KMS-11 (cell line): ENCODE data around the gene ABI2.

Source experiments
- H2AFZ ChIP-seq: fragments of 200-600 bp; sonication (generic); 2 replicates; pipeline ENCODE4 v1.6.1; 2016; ENCODE audit warnings: antibody characterized with exemption, mixed run types, low read depth
- H3K27ac ChIP-seq: fragments of 200-600 bp; sonication (generic); 2 replicates; pipeline ENCODE4 v1.6.1; 2016; ENCODE audit warnings: mild to moderate bottlenecking, mixed run types
- H3K27me3 ChIP-seq: fragments of 200-600 bp; sonication (generic); 2 replicates; pipeline ENCODE4 v1.6.1; 2017; ENCODE audit warnings: mild to moderate bottlenecking, low read depth, mixed run types, moderate library complexity; ENCODE audit not compliant: insufficient read depth
- H3K36me3 ChIP-seq: fragments of 200-600 bp; sonication (generic); 2 replicates; pipeline ENCODE4 v1.6.1; 2017; ENCODE audit warnings: mild to moderate bottlenecking, mixed run types; ENCODE audit not compliant: insufficient read depth
- H3K4me1 ChIP-seq: fragments of 200-600 bp; sonication (generic); 2 replicates; pipeline ENCODE4 v1.6.1; 2016; ENCODE audit warnings: mild to moderate bottlenecking, low read depth, mixed run types; ENCODE audit not compliant: poor library complexity, severe bottlenecking
- H3K4me2 ChIP-seq: fragments of 200-600 bp; sonication (generic); 2 replicates; pipeline ENCODE4 v1.7.0; 2016; ENCODE audit warnings: mild to moderate bottlenecking, mixed run types
- H3K4me3 ChIP-seq: fragments of 200-600 bp; sonication (generic); IDR thresholded peaks from 2 replicates; pipeline ENCODE4 v1.6.1; 2017; ENCODE audit warnings: low read depth, low read length, mixed read lengths; ENCODE audit not compliant: insufficient read depth
- H3K79me2 ChIP-seq: fragments of 200-600 bp; sonication (generic); 2 replicates; pipeline ENCODE4 v1.6.1; 2016; ENCODE audit warnings: low read depth, mixed run types; ENCODE audit not compliant: insufficient read depth
- H3K9ac ChIP-seq: fragments of 200-600 bp; sonication (generic); 2 replicates; pipeline ENCODE4 v1.6.1; 2016; ENCODE audit warnings: mild to moderate bottlenecking, mixed run types
- H4K20me1 ChIP-seq: fragments of 200-600 bp; sonication (generic); 2 replicates; pipeline ENCODE4 v1.6.1; 2016; ENCODE audit warnings: mild to moderate bottlenecking, mixed run types; ENCODE audit not compliant: insufficient read depth
- TF ChIP-seq, protein P1 (sequence below): fragments of 200-600 bp; sonication (generic); conservative IDR thresholded peaks from 2 replicates; pipeline ENCODE4 v1.6.1; 2017; ENCODE audit warnings: low read depth, mild to moderate bottlenecking, antibody characterized with exemption, low read length, moderate library complexity, mixed read lengths

Gene ABI2

DNA sequence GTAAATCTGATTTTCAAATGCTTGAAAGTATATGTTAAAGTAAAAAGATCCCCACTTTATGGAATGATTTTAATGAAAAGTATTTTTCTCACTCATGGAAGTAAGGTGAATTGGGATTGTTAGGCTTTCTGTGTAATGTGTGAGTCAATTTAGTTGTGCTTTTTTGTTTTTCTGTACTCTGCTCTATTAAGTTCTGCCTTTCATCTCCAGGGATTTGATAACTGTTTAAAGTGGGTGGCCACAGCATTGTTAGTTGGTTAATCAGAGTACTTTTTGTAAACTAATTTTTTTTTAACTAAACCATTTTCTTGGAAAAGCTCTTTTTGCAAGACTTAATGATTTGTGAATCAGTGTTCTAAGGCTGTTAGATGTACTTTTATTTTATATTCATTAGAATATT, 76.8 kb downstream of the ABI2 start:
- H3K4me2 ChIP-seq, result no peak overlapping the region
- no peak overlapping the region for H3K4me3 ChIP-seq
- TF ChIP-seq, protein P1, sequence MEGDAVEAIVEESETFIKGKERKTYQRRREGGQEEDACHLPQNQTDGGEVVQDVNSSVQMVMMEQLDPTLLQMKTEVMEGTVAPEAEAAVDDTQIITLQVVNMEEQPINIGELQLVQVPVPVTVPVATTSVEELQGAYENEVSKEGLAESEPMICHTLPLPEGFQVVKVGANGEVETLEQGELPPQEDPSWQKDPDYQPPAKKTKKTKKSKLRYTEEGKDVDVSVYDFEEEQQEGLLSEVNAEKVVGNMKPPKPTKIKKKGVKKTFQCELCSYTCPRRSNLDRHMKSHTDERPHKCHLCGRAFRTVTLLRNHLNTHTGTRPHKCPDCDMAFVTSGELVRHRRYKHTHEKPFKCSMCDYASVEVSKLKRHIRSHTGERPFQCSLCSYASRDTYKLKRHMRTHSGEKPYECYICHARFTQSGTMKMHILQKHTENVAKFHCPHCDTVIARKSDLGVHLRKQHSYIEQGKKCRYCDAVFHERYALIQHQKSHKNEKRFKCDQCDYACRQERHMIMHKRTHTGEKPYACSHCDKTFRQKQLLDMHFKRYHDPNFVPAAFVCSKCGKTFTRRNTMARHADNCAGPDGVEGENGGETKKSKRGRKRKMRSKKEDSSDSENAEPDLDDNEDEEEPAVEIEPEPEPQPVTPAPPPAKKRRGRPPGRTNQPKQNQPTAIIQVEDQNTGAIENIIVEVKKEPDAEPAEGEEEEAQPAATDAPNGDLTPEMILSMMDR, result no peak
- no peaks in the 10 kb centered on the region for H3K79me2 ChIP-seq
- no peak overlapping the region for H3K27ac ChIP-seq
- H4K20me1 ChIP-seq, result no peaks in the 10 kb centered on the region
- H3K27me3 ChIP-seq, result no peaks in the 10 kb centered on the region
- no peak overlapping the region for H2AFZ ChIP-seq
- H3K4me1 ChIP-seq, result peaks cover 64% of the 10 kb centered on the region
- no peak overlapping the region for H3K9ac ChIP-seq
- H3K36me3 ChIP-seq, result no peaks in the 10 kb centered on the region

DNA sequence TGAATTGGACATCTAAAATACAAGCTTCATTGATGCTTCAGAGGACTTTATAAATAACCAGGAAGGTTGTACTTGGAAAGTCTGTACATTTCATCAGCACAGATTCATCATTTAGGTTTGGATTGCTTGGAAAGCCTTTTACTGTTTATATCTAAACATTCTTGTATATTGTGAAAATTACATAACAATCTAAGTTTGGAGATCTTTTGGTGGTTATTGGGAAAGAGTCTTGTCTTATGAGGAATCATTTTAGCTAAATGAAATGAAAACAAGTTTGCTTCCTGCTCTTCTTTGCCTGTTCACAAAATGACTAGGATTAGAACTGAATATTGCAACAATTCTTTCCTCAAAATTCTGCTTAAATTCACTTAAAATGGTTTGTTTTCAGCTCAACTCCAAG, 79.3 kb downstream of the ABI2 start:
- Histone ChIP-seq H3K4me1 (peaks cover 68% of the 10 kb centered on the region), H3K9ac (no peak overlapping the region), H3K4me2 (peak overlapping the region; percentile 27; the same call in 1 of the 2 replicates), H3K27ac (no peak overlapping the region), H3K36me3 (no peaks in the 10 kb centered on the region), H3K79me2 (no peaks in the 10 kb centered on the region), H4K20me1 (no peaks in the 10 kb centered on the region), H2AFZ (no peak overlapping the region), H3K4me3 (no peak overlapping the region), H3K27me3 (no peaks in the 10 kb centered on the region)
- TF ChIP-seq, protein P1, result no peak

DNA sequence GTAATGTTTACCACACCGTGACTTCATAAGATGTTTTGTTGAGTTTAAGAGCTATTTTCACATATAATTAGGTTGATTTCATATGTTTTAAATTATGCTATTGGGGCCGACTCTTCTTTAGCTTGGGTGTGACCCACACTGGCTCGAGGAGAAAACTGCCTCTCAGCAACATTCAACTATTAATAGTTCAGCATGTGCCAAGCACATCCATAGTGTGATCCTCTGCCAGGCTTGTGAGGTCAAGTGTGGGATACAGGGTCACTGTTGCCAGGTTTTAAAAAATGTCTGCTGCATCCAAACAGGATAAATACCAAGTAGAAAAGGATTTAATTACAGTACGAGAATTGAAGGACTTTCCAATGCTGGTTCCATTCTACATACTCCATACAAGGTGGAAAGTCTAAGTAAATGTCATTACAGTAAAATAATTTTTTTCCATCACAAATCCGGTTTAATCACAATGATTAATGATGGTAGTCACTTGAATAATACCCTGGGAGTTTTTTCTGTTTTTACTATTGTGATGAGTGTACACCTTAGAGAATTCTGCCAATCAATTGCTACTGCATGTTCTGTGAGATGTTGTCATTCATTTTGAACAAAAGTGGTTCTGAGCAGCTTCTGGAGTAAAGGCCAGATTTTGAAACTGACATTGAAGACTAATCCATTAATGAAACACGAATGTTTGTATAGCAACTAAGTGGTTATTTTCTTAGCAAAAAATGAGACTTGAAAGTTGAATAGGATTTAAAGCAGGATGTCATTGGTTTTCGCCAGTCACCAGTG, 84.5 kb downstream of the ABI2 start:
- Histone ChIP-seq H2AFZ (no peak overlapping the region), H3K4me1 (peaks cover 59% of the 10 kb centered on the region), H3K4me2 (peak overlapping the region; percentile 46; the same call in 1 of the 2 replicates), H3K27me3 (no peaks in the 10 kb centered on the region), H3K4me3 (no peak overlapping the region), H3K79me2 (no peaks in the 10 kb centered on the region), H4K20me1 (no peaks in the 10 kb centered on the region), H3K9ac (no peak overlapping the region), H3K27ac (peak overlapping the region; percentile 15; the same call in 1 of the 2 replicates), H3K36me3 (no peaks in the 10 kb centered on the region)
- TF ChIP-seq, protein P1, result no peak

DNA sequence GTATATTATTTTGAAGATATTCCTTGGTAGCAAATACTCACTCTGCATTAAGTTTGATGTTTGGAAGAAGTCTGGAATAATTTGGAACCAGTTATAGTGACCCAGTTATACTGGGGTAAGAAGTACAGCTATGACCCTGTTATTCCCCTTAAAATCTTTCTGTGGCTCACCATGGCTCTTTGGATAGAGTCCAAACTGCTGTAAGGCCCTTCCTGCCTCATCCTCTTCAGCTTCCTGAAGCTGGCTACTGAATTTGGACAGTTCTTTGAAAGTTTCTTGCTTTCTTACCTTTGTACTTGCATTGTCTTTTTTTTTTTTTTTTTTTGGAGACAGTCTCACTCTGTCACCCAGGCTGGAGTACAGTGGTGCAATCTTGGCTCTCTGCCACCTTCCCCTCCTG, 85.6 kb downstream of the ABI2 start:
- Histone ChIP-seq H3K79me2 (no peaks in the 10 kb centered on the region), H3K36me3 (no peaks in the 10 kb centered on the region), H3K27me3 (no peaks in the 10 kb centered on the region), H3K4me3 (no peak overlapping the region), H3K4me2 (peak overlapping the region; percentile 46; the same call in 1 of the 2 replicates), H3K27ac (peak overlapping the region; percentile 15; the same call in 1 of the 2 replicates), H4K20me1 (no peaks in the 10 kb centered on the region), H3K4me1 (peaks cover 48% of the 10 kb centered on the region), H2AFZ (no peak overlapping the region), H3K9ac (no peak overlapping the region)
- TF ChIP-seq, protein P1, result no peak
